ENCODE data around the gene FMNL1. TPM values are rescaled to one million over a fixed set of nuclear protein-coding genes. Genes with fewer than 3 reads are reported as not detected.

The FMNL1 gene, protein sequence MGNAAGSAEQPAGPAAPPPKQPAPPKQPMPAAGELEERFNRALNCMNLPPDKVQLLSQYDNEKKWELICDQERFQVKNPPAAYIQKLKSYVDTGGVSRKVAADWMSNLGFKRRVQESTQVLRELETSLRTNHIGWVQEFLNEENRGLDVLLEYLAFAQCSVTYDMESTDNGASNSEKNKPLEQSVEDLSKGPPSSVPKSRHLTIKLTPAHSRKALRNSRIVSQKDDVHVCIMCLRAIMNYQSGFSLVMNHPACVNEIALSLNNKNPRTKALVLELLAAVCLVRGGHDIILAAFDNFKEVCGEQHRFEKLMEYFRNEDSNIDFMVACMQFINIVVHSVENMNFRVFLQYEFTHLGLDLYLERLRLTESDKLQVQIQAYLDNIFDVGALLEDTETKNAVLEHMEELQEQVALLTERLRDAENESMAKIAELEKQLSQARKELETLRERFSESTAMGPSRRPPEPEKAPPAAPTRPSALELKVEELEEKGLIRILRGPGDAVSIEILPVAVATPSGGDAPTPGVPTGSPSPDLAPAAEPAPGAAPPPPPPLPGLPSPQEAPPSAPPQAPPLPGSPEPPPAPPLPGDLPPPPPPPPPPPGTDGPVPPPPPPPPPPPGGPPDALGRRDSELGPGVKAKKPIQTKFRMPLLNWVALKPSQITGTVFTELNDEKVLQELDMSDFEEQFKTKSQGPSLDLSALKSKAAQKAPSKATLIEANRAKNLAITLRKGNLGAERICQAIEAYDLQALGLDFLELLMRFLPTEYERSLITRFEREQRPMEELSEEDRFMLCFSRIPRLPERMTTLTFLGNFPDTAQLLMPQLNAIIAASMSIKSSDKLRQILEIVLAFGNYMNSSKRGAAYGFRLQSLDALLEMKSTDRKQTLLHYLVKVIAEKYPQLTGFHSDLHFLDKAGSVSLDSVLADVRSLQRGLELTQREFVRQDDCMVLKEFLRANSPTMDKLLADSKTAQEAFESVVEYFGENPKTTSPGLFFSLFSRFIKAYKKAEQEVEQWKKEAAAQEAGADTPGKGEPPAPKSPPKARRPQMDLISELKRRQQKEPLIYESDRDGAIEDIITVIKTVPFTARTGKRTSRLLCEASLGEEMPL
- total RNA-seq: 100 to 1,000 TPM in 3 of 6 donors, 10 to 100 TPM in 3; 42.9 to 119 (median 98.3) TPM

DNA sequence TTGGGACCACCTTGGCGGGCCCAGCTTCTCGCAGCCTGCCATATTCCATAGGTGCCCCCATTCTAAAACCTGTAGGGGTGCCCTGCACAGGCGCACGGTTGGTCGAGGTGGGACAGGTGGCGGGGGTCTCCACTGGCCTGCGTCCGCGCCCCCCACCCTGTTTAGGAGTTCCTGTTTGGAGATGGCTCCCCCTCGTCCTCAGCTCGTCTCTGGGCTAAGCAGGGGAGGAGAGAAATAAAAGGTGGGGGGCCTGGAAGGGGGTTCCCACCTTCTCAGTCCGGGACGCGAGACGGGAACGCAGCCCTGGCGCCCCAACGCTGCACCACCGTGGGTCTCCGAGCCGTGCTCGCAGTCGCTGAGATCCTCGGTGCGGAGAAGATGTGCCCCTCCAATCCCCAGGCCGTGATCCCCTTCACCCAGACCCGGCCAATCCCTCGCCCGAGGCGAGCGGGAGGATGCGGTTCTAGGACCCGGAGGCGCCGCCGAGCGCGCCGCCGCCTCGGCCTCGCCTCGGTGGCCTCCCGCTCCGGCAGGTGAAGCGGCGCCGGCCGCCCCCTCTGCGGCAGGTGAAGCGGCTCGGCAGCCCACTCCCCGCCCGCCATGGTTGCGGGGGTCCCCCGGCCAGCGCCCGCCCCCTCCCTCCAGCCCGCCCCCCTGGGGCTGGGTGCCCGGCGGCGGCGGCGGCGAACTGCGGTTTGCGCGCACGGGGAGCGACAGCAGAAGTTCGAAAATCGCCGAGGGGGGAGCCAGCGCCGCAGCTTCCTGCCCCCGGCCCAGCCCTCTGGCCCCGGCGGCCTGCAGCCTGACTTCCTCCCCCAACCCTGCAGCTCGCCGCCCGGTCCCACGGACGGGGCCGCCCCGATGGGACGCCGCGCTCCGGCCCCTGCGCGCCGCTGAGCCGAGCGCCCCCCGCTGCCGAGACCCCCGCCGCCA is at the start of gene FMNL1:
Gene FMNL1, plus strand, starts transcription at position 805 of the 933 bp plus-strand sequence. CDS start 240 bp downstream, outside the sequence.
- DNase-seq (peak; percentile 81 to 94), ATAC-seq (ENCODE audit: low FRiP score in 2 of 2) (peak in 1 of 2 donors; percentile 41)
- peak within 1 kb of the TSS; percentile 65 to 93 (median 86) for H3K27ac ChIP-seq
- WGBS, 2 donors: 13 to 21% methylated on average over 16 to 20 of the region's 98 CpGs
- H3K27me3 ChIP-seq: peaks cover 0 to 6% (median 0%) of the 10 kb centered on the region in 4 donors
- H3K36me3 ChIP-seq: no peaks in the 10 kb centered on the region
- peak; percentile 9 to 46 for TF ChIP-seq POLR2AphosphoS5 (IDR thresholded peaks at IDR 0.05)
- TF ChIP-seq, protein P1, sequence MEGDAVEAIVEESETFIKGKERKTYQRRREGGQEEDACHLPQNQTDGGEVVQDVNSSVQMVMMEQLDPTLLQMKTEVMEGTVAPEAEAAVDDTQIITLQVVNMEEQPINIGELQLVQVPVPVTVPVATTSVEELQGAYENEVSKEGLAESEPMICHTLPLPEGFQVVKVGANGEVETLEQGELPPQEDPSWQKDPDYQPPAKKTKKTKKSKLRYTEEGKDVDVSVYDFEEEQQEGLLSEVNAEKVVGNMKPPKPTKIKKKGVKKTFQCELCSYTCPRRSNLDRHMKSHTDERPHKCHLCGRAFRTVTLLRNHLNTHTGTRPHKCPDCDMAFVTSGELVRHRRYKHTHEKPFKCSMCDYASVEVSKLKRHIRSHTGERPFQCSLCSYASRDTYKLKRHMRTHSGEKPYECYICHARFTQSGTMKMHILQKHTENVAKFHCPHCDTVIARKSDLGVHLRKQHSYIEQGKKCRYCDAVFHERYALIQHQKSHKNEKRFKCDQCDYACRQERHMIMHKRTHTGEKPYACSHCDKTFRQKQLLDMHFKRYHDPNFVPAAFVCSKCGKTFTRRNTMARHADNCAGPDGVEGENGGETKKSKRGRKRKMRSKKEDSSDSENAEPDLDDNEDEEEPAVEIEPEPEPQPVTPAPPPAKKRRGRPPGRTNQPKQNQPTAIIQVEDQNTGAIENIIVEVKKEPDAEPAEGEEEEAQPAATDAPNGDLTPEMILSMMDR (IDR thresholded peaks at IDR 0.05): peak in 3 of 6 experiments; percentile 18 to 31 (median 23)
- TF ChIP-seq POLR2A (IDR thresholded peaks at IDR 0.05): peak in 1 of 4 donors; percentile 69
- TF ChIP-seq EP300 (IDR thresholded peaks at IDR 0.05): no peak
- no peaks in the 10 kb centered on the region for H3K9me3 ChIP-seq
- peaks cover 7 to 46% (median 15%) of the 10 kb centered on the region in 4 donors for H3K4me1 ChIP-seq
- peak within 1 kb of the TSS; percentile 24 to 71 (median 62) for H3K4me3 ChIP-seq

DNA sequence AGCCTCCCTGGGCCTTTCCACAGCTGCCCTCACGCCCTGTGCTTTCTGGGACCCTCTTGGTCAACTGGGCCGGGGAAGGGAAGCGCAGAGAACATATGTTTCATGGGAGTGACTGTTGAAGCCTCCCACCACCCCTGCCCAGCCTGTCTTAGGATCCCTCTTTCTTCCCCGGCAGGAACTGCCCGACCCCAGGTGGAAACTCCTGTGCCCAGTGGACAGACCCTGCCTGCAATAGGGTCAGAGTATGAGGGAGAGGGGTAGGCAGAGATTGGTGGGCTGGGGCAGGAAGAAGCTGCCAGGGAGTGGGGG is 49.5 kb upstream of the FMNL1 start:
- TF ChIP-seq, protein P1 (IDR thresholded peaks at IDR 0.05): no peak
- TF ChIP-seq POLR2A (IDR thresholded peaks at IDR 0.05) (no peak), POLR2AphosphoS5 (IDR thresholded peaks at IDR 0.05) (no peak), EP300 (IDR thresholded peaks at IDR 0.05) (no peak)
- no peaks in the 10 kb centered on the region for H3K36me3 ChIP-seq
- DNase-seq (no peak), ATAC-seq (ENCODE audit: low FRiP score in 2 of 2) (no peak)
- H3K9me3 ChIP-seq: no peaks in the 10 kb centered on the region
- H3K4me3 ChIP-seq: peak overlapping the region in 3 of 4 donors; percentile 22 to 39 (median 39)
- 79 to 80% methylated on average over 5 of the region's 5 CpGs for WGBS, 2 donors
- no peaks in the 10 kb centered on the region for H3K27me3 ChIP-seq
- peak overlapping the region; percentile 76 to 91 (median 86) for H3K27ac ChIP-seq
- H3K4me1 ChIP-seq: peaks cover 37 to 43% (median 41%) of the 10 kb centered on the region in 4 donors

DNA sequence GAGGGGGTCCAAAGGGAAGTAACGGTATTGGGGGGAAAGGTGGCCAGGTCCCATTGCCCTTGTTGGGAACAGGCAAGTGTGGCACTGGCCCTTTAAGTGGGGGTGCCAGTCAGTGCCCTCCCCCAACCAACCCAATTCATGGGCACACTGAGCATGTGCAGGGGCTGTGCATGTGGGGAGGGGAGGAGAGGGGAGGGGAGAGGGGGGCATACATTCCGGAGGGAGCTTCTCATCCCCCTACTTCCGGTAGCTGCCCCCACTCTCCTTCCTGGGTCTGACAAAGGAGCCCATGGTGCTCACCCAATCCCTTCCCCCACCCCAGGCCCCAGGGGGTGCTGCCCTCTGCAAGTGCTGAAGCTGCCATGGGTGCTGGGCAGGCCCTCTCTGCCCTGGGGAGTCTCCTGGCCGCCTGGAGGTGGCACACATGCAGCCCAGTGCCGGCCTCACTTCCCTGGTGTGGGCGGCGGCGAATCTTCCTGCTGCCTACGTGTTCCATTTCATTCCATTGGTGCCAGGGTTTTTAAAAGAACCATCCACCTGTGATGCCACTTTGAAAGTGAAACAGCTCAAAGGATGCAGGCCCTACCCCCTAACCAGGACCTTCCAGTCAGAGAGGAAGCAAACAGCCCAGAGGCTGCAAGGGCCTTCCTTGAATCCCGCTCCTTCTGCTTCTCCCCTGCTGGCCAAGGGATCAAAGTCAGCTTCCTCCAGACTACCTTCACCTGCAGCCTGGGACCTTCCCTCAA is 49.0 kb upstream of the FMNL1 start:
- DNase-seq (peak in 1 of 2 donors; percentile 63), ATAC-seq (ENCODE audit: low FRiP score in 2 of 2) (peak; percentile 64 to 83)
- peak in 1 of 4 donors; percentile 28 for TF ChIP-seq POLR2A (IDR thresholded peaks at IDR 0.05)
- no peak for TF ChIP-seq POLR2AphosphoS5 (IDR thresholded peaks at IDR 0.05)
- TF ChIP-seq, protein P1 (IDR thresholded peaks at IDR 0.05): peak in 3 of 6 experiments; percentile 6 to 25 (median 14)
- TF ChIP-seq EP300 (IDR thresholded peaks at IDR 0.05): no peak
- Histone ChIP-seq H3K4me1 (peaks cover 37 to 43% (median 41%) of the 10 kb centered on the region in 4 donors), H3K27me3 (no peaks in the 10 kb centered on the region), H3K27ac (peak overlapping the region; percentile 76 to 91 (median 86)), H3K36me3 (no peaks in the 10 kb centered on the region), H3K4me3 (peak overlapping the region in 3 of 4 donors; percentile 22 to 39 (median 39)), H3K9me3 (no peaks in the 10 kb centered on the region)
- 23 to 24% methylated on average over 8 to 10 of the region's 10 CpGs for WGBS, 2 donors

All from upper lobe of left lung (tissue), 6 donors.